ENCODE results near the gene HERPUD2.
"Not testable (repeated sequence)": the region's sequence is repeated elsewhere in the genome, so short reads cannot be mapped to it uniquely, and the experiment has no call there.

The HERPUD2 gene

DNA sequence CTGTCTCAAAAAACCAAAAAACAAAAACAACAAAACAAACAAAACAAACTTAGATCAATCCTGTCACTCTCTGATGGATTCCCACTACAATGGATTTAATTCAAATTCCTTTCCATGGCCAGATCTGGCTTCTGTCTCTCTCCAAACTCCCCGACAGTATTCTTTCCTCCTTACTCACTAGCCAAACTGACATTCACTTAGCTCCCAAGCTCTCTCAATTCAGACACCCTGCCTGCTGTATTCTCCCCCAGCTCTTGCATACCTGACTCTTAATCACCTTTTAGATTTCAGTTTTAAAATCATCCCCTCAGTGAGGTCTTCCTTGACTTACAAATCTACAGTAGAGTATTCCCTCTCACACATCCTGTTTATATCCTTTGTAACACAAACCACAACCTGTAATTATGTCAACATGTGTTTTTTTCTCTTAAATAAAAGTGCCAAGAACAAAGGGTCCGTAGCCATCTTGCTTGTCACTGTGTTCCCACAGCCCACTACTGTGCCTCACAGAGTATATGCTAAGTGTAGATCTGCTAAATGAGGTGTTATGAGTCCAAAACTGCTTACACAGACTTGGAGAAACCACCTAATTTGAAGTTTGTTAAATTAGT lies 14.4 kb downstream of the HERPUD2 start:
- Histone ChIP-seq H3K27me3 (ENCODE audit: control insufficient read depth, insufficient read depth, low read length) (no peaks in the 10 kb centered on the region), H3K4me3 (ENCODE audit: low read depth, low read length) (no peak overlapping the region), H3K4me1 (no peaks in the 10 kb centered on the region), H3K27ac (no peak overlapping the region), H3K9me3 (ENCODE audit: control insufficient read depth, low read length) (no peaks in the 10 kb centered on the region), H3K9ac (no peak overlapping the region), H2AFZ (no peak overlapping the region), H3K4me2 (ENCODE audit: low read length) (no peak overlapping the region), H3K36me3 (ENCODE audit: control insufficient read depth, insufficient read depth, low read length) (no peaks in the 10 kb centered on the region), H3K79me2 (peaks cover 49% of the 10 kb centered on the region)
- no peak for TF ChIP-seq CTCF (IDR thresholded peaks at IDR 0.05)

- peaks cover 31% of the 10 kb centered on the region for H3K79me2 ChIP-seq
- no peaks in the 10 kb centered on the region for H3K36me3 ChIP-seq (ENCODE audit: control insufficient read depth, insufficient read depth, low read length)
- no peak for TF ChIP-seq CTCF (IDR thresholded peaks at IDR 0.05)
- H3K4me3 ChIP-seq (ENCODE audit: low read depth, low read length): no peak overlapping the region
- H3K4me1 ChIP-seq: no peaks in the 10 kb centered on the region
- H3K9me3 ChIP-seq (ENCODE audit: control insufficient read depth, low read length): no peaks in the 10 kb centered on the region
- H3K9ac ChIP-seq: no peak overlapping the region
- no peaks in the 10 kb centered on the region for H3K27me3 ChIP-seq (ENCODE audit: control insufficient read depth, insufficient read depth, low read length)
- H2AFZ ChIP-seq: no peak overlapping the region
- no peak overlapping the region for H3K4me2 ChIP-seq (ENCODE audit: low read length)
- H3K27ac ChIP-seq: no peak overlapping the region
These were observed 17.2 kb downstream of the HERPUD2 start for GRCh38 chr7:35677582-35678356.

DNA sequence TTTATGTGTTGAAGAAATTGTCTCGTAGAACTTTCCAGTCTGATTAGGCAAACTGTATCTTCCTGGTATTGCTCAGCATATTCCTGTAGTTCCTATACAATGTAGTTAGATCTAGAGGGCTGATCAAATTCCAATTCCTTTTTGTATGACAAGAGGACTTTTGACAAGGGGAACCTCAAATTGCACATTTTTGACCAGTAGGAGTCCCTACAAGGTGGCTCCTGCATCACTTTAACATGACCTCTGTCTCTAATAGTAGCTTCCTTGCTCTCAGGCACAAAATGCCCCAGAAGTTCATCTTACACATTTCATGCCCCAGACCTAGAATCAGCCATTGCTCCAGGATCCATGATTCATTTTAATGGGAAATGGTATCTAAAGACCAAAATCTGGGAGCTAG lies 18.7 kb downstream of the HERPUD2 start:
- Histone ChIP-seq H3K36me3 (ENCODE audit: control insufficient read depth, insufficient read depth, low read length) (no peaks in the 10 kb centered on the region), H3K27ac (no peak overlapping the region), H3K27me3 (ENCODE audit: control insufficient read depth, insufficient read depth, low read length) (no peaks in the 10 kb centered on the region), H3K4me1 (no peaks in the 10 kb centered on the region), H3K4me3 (ENCODE audit: low read depth, low read length) (no peak overlapping the region), H2AFZ (no peak overlapping the region), H3K79me2 (peaks cover 22% of the 10 kb centered on the region), H3K9ac (no peak overlapping the region), H3K4me2 (ENCODE audit: low read length) (no peak overlapping the region), H3K9me3 (ENCODE audit: control insufficient read depth, low read length) (no peaks in the 10 kb centered on the region)
- TF ChIP-seq CTCF (IDR thresholded peaks at IDR 0.05): no peak

DNA sequence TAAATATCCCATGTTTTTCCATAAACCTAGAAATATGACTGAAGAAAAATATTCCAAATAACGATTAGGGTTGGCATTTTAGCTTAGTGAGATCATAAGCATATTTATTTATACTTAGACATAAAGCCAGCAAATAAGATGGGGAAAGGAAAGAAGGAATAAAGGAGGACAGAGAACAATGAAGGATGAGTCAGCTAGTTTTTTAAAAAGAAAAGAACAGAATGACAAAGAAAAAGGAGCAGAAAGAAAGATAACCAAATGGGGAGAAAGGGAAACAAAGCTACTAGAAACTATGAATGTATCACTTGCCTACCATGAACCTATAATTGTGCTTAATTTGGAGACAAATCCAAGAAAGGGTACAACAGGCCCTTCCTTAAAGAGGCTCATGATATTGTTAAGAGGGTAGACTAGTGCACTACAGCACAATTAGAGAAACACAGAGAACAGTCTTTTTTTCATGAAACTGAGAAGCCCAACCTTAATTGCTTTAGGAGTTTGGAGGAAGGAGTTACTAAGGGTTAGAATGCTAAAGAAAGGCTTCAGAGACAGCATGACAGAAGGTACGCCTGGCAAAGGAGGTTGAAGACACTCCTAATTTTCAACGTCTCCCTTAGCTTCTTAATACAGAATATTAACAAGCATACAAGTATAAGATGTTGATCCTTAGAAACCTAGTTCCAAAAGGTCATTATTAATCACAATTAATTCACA lies 23.9 kb downstream of the HERPUD2 start:
- Histone ChIP-seq H3K9me3 (ENCODE audit: control insufficient read depth, low read length) (no peaks in the 10 kb centered on the region), H3K9ac (no peak overlapping the region), H3K4me2 (ENCODE audit: low read length) (no peak overlapping the region), H3K4me3 (ENCODE audit: low read depth, low read length) (no peak overlapping the region), H3K79me2 (peaks cover 7% of the 10 kb centered on the region), H3K4me1 (no peaks in the 10 kb centered on the region), H2AFZ (no peak overlapping the region), H3K36me3 (ENCODE audit: control insufficient read depth, insufficient read depth, low read length) (no peaks in the 10 kb centered on the region), H3K27me3 (ENCODE audit: control insufficient read depth, insufficient read depth, low read length) (no peaks in the 10 kb centered on the region), H3K27ac (no peak overlapping the region)
- no peak for TF ChIP-seq CTCF (IDR thresholded peaks at IDR 0.05)

GRCh38 chr7:35660411-35660810 lies 34.5 kb downstream of the HERPUD2 start:
- H3K36me3 ChIP-seq (ENCODE audit: control insufficient read depth, insufficient read depth, low read length); H3K4me2 ChIP-seq (ENCODE audit: low read length); H3K27ac ChIP-seq; H3K9ac ChIP-seq; H3K9me3 ChIP-seq (ENCODE audit: control insufficient read depth, low read length); H3K4me3 ChIP-seq (ENCODE audit: low read depth, low read length); H3K4me1 ChIP-seq; H3K27me3 ChIP-seq (ENCODE audit: control insufficient read depth, insufficient read depth, low read length); H2AFZ ChIP-seq: not testable (repeated sequence)
- peaks cover 22% of the 10 kb centered on the region for H3K79me2 ChIP-seq
